Peyer's patch (tissue), 4 donors: ENCODE measurements around the gene ABR.

Experiments used
- POLR2A ChIP-seq, 2 donors: fragments of 450-650 bp; IDR thresholded peaks; one replicate each; pipeline ENCODE4 v1.5.1; 2017; ENCODE audit warnings: antibody characterized with exemption in 2 of 2, mild to moderate bottlenecking in 2 of 2, moderate library complexity in 2 of 2
- TF ChIP-seq, protein P1 (sequence below), 6 experiments: fragments of 450-650 bp in 4 of 6; fragments of 200-600 bp in 2 of 6; sonication (generic) in 1 of 6; IDR thresholded peaks; one replicate each; pipeline ENCODE4 v1.5.1; 2017 to 2019; ENCODE audit warnings: antibody characterized with exemption in 6 of 6, mild to moderate bottlenecking in 3 of 6, moderate library complexity in 1 of 6

DNA sequence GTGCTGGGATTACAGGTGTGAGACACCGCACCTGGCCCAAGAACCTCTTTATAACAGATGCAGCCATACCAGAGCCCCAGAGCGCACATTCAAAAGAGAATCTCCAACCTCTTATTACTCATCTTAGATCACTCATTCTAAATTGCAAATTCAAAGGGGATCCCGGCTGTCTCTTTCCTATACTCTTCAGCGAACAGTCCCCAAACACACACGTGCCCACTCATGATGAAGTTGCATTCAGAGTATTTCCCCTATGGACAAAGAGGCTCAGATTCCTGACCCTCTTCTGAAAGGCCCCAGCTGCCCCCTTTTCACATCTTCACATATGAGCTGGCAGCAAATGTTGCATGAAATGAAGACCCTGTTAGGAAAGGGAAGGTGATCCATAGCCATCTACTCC lies 22.5 kb upstream of the ABR start:
- TF ChIP-seq, protein P1, sequence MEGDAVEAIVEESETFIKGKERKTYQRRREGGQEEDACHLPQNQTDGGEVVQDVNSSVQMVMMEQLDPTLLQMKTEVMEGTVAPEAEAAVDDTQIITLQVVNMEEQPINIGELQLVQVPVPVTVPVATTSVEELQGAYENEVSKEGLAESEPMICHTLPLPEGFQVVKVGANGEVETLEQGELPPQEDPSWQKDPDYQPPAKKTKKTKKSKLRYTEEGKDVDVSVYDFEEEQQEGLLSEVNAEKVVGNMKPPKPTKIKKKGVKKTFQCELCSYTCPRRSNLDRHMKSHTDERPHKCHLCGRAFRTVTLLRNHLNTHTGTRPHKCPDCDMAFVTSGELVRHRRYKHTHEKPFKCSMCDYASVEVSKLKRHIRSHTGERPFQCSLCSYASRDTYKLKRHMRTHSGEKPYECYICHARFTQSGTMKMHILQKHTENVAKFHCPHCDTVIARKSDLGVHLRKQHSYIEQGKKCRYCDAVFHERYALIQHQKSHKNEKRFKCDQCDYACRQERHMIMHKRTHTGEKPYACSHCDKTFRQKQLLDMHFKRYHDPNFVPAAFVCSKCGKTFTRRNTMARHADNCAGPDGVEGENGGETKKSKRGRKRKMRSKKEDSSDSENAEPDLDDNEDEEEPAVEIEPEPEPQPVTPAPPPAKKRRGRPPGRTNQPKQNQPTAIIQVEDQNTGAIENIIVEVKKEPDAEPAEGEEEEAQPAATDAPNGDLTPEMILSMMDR (IDR thresholded peaks at IDR 0.05) = no peak
- TF ChIP-seq POLR2A (IDR thresholded peaks at IDR 0.05) = no peak
